SU-DHL-6 (cell line): ENCODE results near the gene SORCS2.

Experiments used
- CTCF ChIP-seq: fragments of 200-600 bp; sonication (generic); IDR thresholded peaks from one replicate; pipeline ENCODE4 v1.5.1; 2017; ENCODE audit warnings: antibody characterized with exemption, mild to moderate bottlenecking, low read length, moderate library complexity; ENCODE audit not compliant: insufficient read depth, poor library complexity, severe bottlenecking
- EZH2phosphoT487 ChIP-seq: fragments of 200-600 bp; sonication (generic), shearing (Covaris generic); conservative IDR thresholded peaks from 2 replicates; pipeline ENCODE4 v1.6.1; 2018; ENCODE audit warnings: mild to moderate bottlenecking, antibody characterized with exemption, low read length, moderate library complexity, mixed read lengths

- TF ChIP-seq CTCF (no peak), EZH2phosphoT487 (no peak)
Observed at GRCh38 chr4:7675136-7675535, 482.8 kb downstream of the SORCS2 start.
